HEK293 (cell line): Measurements from ENCODE around the gene AEN.

Source experiments
- SETDB1 ChIP-seq: IDR thresholded peaks from one replicate; pipeline ENCODE4 v1.6.1; 2017; ENCODE audit warnings: mild to moderate bottlenecking, low read length, moderate library complexity, mixed read lengths; ENCODE audit not compliant: insufficient read length
- SP7 ChIP-seq: fragments of 450-650 bp; formaldehyde crosslinking; IDR thresholded peaks from 2 replicates; pipeline ENCODE4 v1.5.1; 2016; ENCODE audit warnings: missing biosample characterization, missing genetic modification characterization
- ZBTB8A ChIP-seq: fragments of 450-650 bp; formaldehyde crosslinking; IDR thresholded peaks from 2 replicates; pipeline ENCODE4 v1.5.1; 2016; ENCODE audit warnings: missing biosample characterization, missing genetic modification characterization
- ZNF76 ChIP-seq: fragments of 450-650 bp; formaldehyde crosslinking; IDR thresholded peaks from 2 replicates; pipeline ENCODE4; 2016; ENCODE audit warnings: low read depth, missing biosample characterization, missing genetic modification characterization, borderline replicate concordance
- TF ChIP-seq, protein P1 (sequence below): fragments of 450-650 bp; formaldehyde crosslinking; IDR thresholded peaks from 2 replicates; pipeline ENCODE4 v1.5.1; 2016; ENCODE audit warnings: missing biosample characterization, missing genetic modification characterization
- TF ChIP-seq, protein P2 (sequence below): fragments of 450-650 bp; formaldehyde crosslinking; IDR thresholded peaks from 2 replicates; pipeline ENCODE4 v1.5.1; 2016; ENCODE audit warnings: missing biosample characterization, missing genetic modification characterization
- TF ChIP-seq, protein P3 (sequence below): fragments of 450-650 bp; formaldehyde crosslinking; IDR thresholded peaks from 2 replicates; pipeline ENCODE4 v1.5.1; 2016; ENCODE audit warnings: missing biosample characterization, missing genetic modification characterization

DNA sequence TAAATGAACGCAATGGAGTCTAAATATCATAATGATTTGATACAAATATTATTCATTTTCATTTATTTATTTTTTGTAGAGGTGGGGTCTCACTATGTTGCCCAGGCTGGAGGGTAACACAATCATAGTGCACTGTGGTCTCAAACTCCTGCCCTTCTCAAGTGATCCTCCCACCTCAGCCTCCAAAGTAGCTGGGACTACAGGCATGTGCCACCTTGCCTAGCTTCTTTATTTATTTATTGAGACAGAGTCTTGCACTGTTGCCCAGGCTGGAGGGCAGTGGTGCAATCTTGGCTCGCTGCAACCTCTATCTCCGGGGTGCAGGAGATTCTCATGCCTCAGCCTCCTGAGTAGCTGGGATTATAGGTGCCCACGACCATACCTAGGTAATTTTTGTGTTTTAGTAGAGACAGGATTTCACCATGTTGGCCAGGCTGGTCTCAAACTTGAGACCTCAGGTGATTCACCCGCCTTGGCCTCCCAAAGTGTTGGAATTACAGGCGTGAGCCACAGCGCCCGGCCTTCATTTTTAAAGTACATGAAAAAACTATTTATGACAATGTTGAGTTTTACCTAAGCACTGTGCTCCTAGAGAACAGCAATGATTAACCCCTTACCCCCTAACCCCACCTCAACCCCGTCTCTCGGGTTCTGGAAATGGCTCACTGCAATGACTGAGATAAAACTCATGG lies 4.0 kb upstream of the AEN start:
- TF ChIP-seq, protein P1, sequence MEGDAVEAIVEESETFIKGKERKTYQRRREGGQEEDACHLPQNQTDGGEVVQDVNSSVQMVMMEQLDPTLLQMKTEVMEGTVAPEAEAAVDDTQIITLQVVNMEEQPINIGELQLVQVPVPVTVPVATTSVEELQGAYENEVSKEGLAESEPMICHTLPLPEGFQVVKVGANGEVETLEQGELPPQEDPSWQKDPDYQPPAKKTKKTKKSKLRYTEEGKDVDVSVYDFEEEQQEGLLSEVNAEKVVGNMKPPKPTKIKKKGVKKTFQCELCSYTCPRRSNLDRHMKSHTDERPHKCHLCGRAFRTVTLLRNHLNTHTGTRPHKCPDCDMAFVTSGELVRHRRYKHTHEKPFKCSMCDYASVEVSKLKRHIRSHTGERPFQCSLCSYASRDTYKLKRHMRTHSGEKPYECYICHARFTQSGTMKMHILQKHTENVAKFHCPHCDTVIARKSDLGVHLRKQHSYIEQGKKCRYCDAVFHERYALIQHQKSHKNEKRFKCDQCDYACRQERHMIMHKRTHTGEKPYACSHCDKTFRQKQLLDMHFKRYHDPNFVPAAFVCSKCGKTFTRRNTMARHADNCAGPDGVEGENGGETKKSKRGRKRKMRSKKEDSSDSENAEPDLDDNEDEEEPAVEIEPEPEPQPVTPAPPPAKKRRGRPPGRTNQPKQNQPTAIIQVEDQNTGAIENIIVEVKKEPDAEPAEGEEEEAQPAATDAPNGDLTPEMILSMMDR, result no peak
- TF ChIP-seq ZBTB8A (tag by site-specific recombination) (no peak), SETDB1 (no peak), SP7 (tag by site-specific recombination) (no peak), ZNF76 (tag by site-specific recombination) (no peak)
- TF ChIP-seq, protein P2, sequence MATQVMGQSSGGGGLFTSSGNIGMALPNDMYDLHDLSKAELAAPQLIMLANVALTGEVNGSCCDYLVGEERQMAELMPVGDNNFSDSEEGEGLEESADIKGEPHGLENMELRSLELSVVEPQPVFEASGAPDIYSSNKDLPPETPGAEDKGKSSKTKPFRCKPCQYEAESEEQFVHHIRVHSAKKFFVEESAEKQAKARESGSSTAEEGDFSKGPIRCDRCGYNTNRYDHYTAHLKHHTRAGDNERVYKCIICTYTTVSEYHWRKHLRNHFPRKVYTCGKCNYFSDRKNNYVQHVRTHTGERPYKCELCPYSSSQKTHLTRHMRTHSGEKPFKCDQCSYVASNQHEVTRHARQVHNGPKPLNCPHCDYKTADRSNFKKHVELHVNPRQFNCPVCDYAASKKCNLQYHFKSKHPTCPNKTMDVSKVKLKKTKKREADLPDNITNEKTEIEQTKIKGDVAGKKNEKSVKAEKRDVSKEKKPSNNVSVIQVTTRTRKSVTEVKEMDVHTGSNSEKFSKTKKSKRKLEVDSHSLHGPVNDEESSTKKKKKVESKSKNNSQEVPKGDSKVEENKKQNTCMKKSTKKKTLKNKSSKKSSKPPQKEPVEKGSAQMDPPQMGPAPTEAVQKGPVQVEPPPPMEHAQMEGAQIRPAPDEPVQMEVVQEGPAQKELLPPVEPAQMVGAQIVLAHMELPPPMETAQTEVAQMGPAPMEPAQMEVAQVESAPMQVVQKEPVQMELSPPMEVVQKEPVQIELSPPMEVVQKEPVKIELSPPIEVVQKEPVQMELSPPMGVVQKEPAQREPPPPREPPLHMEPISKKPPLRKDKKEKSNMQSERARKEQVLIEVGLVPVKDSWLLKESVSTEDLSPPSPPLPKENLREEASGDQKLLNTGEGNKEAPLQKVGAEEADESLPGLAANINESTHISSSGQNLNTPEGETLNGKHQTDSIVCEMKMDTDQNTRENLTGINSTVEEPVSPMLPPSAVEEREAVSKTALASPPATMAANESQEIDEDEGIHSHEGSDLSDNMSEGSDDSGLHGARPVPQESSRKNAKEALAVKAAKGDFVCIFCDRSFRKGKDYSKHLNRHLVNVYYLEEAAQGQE (tag by site-specific recombination), result no peak
- TF ChIP-seq, protein P3, sequence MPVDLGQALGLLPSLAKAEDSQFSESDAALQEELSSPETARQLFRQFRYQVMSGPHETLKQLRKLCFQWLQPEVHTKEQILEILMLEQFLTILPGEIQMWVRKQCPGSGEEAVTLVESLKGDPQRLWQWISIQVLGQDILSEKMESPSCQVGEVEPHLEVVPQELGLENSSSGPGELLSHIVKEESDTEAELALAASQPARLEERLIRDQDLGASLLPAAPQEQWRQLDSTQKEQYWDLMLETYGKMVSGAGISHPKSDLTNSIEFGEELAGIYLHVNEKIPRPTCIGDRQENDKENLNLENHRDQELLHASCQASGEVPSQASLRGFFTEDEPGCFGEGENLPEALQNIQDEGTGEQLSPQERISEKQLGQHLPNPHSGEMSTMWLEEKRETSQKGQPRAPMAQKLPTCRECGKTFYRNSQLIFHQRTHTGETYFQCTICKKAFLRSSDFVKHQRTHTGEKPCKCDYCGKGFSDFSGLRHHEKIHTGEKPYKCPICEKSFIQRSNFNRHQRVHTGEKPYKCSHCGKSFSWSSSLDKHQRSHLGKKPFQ (tag by site-specific recombination), result no peak
